ENCODE data around the gene MYO10. TPM values are rescaled to one million over a fixed set of nuclear protein-coding genes. Genes with fewer than 3 reads are reported as not detected.

Gene MYO10
- total and polyA plus RNA-seq, 3 donors from 2014 or later: 37.8 to 102 (median 99.8) TPM

DNA sequence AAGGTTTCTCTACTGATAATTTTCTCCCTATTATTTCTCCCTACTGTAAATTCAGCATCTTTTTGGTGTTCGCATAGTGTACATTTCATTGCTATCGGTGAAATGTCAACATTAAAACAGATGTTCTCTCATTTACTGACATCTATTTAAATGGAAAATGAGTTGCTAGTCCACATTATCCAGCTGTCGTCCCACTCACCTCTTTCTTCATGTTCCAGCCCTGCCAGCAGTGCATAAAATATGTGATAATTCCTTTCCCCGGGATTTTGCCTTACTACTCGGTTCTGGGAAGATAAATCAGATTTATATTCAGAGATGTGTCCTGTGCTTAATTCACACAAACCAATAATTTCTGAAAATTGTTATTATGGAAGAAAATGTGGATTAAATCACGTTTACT is 155.8 kb downstream of the MYO10 start:
- 86 to 92% methylated on average over 6 of the region's 6 CpGs for whole genome bisulfite sequencing, 2 donors
- Histone ChIP-seq H3K9me3 (no peaks in the 10 kb centered on the region), H3K27me3 (no peaks in the 10 kb centered on the region), H3K4me1 (peaks cover 16% of the 10 kb centered on the region), H3K36me3 (ENCODE audit: low read depth, missing control alignments) (no peaks in the 10 kb centered on the region), H3K27ac (no peak overlapping the region), H3K4me3 (no peak overlapping the region)
- no peak for DNase-seq
- intact Hi-C loops (cut with DNase I; ENCODE audit: low total_unique reads): no loop called here
- TF ChIP-seq, protein P1, sequence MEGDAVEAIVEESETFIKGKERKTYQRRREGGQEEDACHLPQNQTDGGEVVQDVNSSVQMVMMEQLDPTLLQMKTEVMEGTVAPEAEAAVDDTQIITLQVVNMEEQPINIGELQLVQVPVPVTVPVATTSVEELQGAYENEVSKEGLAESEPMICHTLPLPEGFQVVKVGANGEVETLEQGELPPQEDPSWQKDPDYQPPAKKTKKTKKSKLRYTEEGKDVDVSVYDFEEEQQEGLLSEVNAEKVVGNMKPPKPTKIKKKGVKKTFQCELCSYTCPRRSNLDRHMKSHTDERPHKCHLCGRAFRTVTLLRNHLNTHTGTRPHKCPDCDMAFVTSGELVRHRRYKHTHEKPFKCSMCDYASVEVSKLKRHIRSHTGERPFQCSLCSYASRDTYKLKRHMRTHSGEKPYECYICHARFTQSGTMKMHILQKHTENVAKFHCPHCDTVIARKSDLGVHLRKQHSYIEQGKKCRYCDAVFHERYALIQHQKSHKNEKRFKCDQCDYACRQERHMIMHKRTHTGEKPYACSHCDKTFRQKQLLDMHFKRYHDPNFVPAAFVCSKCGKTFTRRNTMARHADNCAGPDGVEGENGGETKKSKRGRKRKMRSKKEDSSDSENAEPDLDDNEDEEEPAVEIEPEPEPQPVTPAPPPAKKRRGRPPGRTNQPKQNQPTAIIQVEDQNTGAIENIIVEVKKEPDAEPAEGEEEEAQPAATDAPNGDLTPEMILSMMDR (IDR thresholded peaks at IDR 0.05): no peak
- no peak for TF ChIP-seq POLR2A (IDR thresholded peaks at IDR 0.05)

DNA sequence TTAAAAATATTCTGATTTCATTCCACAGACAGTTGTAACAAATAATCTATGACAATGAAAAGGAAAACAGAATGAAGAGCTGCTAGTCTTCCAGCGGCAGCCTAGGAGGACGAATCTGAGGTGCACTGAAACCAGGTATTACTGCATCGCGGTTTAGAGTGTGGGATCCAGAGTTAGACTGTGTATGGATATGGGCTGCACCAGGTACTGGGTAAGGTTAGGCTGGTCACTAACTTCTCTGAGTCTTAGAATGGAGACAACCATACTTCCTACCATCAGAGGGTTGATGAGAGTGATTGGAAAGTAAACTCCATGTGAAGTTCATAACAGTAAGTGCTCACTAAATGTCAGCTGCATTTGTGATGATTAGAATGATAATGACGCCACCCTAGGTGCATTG is 158.7 kb downstream of the MYO10 start:
- no peaks in the 10 kb centered on the region for H3K9me3 ChIP-seq
- H3K36me3 ChIP-seq (ENCODE audit: low read depth, missing control alignments): no peaks in the 10 kb centered on the region
- peaks cover 16% of the 10 kb centered on the region for H3K4me1 ChIP-seq
- WGBS, 2 donors: 64 to 74% methylated on average over 5 of the region's 5 CpGs
- no peak overlapping the region for H3K4me3 ChIP-seq
- intact Hi-C loops (cut with DNase I; ENCODE audit: low total_unique reads): no loop called here
- no peaks in the 10 kb centered on the region for H3K27me3 ChIP-seq
- TF ChIP-seq POLR2A (IDR thresholded peaks at IDR 0.05): no peak
- TF ChIP-seq, protein P1 (IDR thresholded peaks at IDR 0.05): no peak
- peak overlapping the region; percentile 39 to 53 for H3K27ac ChIP-seq
- no peak for DNase-seq

DNA sequence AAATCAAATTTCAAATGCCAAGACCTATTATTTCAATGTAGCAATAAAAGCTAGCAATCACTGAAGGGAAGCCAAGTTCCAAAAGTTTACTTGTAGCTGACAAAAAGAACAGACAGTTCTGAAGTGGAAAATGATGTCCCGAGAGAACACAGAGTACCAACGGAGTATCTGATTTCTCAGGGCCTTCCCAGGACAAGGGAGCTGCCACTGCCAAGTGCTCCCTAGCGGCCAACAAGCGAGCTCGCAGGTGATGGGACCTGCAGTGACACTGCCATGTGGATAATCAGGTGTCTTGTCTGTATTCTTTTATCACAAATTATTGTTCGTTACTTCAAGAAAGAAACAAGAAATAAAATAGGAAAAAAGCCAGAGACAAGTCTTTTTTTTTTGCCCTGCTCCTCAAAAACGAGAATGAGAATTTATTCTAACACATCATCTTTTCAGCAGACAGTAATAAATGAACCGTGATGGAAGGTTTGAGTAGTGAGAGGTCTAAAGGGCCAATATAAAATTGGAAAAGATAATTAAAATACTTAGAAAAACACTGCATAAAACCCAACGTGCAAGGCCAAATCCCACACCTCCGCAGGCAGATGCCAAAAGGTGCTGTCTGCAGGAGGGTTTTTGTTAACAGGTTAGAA is 159.4 kb downstream of the MYO10 start:
- Histone ChIP-seq H3K4me1 (peaks cover 16% of the 10 kb centered on the region), H3K27ac (peak overlapping the region; percentile 39 to 53), H3K4me3 (no peak overlapping the region), H3K36me3 (ENCODE audit: low read depth, missing control alignments) (no peaks in the 10 kb centered on the region), H3K9me3 (no peaks in the 10 kb centered on the region), H3K27me3 (no peaks in the 10 kb centered on the region)
- 28 to 36% methylated on average over 10 of the region's 10 CpGs for WGBS, 2 donors
- intact Hi-C loops (cut with DNase I; ENCODE audit: low total_unique reads): no loop called here
- no peak for TF ChIP-seq POLR2A (IDR thresholded peaks at IDR 0.05)
- TF ChIP-seq, protein P1 (IDR thresholded peaks at IDR 0.05): peak; percentile 52 to 69 (median 65)
- DNase-seq: peak; percentile 84

DNA sequence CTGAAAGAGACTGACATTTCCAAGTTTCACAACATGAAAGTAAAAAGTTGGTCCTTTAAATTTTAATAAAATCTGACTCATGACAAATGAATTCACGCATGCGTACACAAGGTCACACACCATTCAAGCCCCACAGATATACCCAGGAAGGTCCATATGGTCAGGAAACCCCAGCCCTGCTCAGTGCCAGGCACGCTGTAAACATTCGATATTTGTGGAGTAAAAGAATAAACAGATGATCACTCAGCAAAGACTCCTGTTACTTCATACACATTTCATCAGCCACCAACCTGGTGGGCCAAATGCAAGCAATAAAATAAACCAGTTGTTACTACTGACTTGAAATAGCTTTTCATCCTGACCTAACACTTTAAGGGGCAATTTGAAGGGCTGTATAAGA is 161.3 kb downstream of the MYO10 start:
- TF ChIP-seq POLR2A (IDR thresholded peaks at IDR 0.05): no peak
- TF ChIP-seq, protein P1 (IDR thresholded peaks at IDR 0.05): no peak
- 82 to 85% methylated on average over 4 of the region's 4 CpGs for WGBS, 2 donors
- Histone ChIP-seq H3K4me1 (peaks cover 16% of the 10 kb centered on the region), H3K27ac (peak overlapping the region; percentile 6 to 67), H3K36me3 (ENCODE audit: low read depth, missing control alignments) (no peaks in the 10 kb centered on the region), H3K27me3 (no peaks in the 10 kb centered on the region), H3K9me3 (no peaks in the 10 kb centered on the region), H3K4me3 (no peak overlapping the region)
- no peak for DNase-seq
- intact Hi-C loops (cut with DNase I; ENCODE audit: low total_unique reads): no loop called here

DNA sequence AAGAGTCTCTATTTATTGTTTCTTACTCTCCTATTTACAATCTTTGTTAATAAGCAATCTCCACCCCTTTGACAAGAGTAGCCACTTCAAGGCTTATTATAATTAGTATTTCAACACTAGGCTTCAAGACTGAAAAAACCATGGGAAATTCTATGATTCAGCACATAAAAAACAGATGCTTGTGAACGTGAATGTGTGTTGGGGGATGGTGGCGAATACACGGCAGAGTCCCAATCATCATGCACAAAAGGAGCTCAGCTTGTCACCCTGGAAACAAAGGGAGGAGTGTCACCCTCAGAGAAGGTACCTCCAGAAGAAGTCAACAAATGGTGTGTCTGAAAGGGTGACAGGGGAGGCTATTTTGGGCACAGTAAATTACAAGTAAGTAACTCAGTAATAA is 162.1 kb downstream of the MYO10 start:
- DNase-seq: no peak
- WGBS, 2 donors: 81 to 86% methylated on average over 3 of the region's 3 CpGs
- Histone ChIP-seq H3K27ac (no peak overlapping the region), H3K36me3 (ENCODE audit: low read depth, missing control alignments) (no peaks in the 10 kb centered on the region), H3K4me3 (no peak overlapping the region), H3K4me1 (peaks cover 16% of the 10 kb centered on the region), H3K9me3 (no peaks in the 10 kb centered on the region), H3K27me3 (no peaks in the 10 kb centered on the region)
- TF ChIP-seq POLR2A (IDR thresholded peaks at IDR 0.05): no peak
- TF ChIP-seq, protein P1 (IDR thresholded peaks at IDR 0.05): no peak
- intact Hi-C loops (cut with DNase I; ENCODE audit: low total_unique reads): no loop called here
